ENCODE results near the gene CLIP1. TPM values are rescaled to one million over a fixed set of nuclear protein-coding genes. Genes with fewer than 3 reads are reported as not detected.

The CLIP1 gene
- total and polyA plus RNA-seq, 2 of the 13 experiments (the other 11 are each of a cell fraction or from before 2014, with no cell fraction given): 28.9 to 43.7 TPM

DNA sequence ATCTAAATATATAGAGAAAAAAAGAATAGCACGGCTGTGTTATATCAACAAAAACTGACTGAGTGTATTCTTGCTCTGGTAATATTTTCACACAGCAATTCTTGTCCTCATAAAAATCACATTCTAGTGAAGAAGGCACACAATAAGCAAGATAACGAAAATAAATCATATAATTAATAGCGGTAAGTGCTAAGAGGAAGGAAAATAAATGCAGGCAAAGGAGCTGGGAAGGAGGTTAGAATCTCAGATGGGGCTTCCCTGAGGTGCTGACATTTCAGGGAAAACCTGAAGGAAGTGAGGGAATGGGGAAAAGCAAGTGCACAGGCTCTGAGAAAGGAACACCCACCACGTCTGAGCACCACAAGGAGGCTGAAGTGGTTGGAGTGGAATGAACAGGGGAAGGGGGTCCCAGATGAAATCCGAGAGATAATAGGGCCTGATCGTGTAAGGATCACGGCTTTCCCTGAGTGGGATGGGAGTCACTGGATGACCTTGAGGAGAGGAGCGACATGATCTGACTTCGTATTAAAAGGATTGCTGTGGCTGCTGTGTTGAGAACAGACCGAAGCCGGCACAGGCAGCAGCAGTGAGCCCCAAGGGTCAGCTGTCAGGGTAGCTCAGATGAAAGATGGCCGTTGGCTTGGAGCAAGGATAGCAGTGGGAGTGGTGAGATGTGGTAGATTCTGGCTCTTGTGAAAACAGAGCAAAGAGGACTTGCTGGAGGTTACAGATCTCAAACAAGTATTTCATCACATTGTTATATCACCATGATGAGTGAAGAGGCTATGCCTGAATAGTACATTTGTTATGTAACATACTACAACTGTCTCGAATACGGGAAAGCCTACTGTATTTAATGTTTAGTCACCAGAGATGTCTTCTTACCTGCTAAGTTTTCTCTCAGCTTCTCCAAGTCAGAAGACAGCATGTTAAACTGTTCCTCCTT, 89.1 kb downstream of the CLIP1 start:
- no peak overlapping the region for H3K9ac ChIP-seq (ENCODE audit: insufficient read depth, low read depth, low read length)
- ATAC-seq: no peak
- TF ChIP-seq, protein P1, sequence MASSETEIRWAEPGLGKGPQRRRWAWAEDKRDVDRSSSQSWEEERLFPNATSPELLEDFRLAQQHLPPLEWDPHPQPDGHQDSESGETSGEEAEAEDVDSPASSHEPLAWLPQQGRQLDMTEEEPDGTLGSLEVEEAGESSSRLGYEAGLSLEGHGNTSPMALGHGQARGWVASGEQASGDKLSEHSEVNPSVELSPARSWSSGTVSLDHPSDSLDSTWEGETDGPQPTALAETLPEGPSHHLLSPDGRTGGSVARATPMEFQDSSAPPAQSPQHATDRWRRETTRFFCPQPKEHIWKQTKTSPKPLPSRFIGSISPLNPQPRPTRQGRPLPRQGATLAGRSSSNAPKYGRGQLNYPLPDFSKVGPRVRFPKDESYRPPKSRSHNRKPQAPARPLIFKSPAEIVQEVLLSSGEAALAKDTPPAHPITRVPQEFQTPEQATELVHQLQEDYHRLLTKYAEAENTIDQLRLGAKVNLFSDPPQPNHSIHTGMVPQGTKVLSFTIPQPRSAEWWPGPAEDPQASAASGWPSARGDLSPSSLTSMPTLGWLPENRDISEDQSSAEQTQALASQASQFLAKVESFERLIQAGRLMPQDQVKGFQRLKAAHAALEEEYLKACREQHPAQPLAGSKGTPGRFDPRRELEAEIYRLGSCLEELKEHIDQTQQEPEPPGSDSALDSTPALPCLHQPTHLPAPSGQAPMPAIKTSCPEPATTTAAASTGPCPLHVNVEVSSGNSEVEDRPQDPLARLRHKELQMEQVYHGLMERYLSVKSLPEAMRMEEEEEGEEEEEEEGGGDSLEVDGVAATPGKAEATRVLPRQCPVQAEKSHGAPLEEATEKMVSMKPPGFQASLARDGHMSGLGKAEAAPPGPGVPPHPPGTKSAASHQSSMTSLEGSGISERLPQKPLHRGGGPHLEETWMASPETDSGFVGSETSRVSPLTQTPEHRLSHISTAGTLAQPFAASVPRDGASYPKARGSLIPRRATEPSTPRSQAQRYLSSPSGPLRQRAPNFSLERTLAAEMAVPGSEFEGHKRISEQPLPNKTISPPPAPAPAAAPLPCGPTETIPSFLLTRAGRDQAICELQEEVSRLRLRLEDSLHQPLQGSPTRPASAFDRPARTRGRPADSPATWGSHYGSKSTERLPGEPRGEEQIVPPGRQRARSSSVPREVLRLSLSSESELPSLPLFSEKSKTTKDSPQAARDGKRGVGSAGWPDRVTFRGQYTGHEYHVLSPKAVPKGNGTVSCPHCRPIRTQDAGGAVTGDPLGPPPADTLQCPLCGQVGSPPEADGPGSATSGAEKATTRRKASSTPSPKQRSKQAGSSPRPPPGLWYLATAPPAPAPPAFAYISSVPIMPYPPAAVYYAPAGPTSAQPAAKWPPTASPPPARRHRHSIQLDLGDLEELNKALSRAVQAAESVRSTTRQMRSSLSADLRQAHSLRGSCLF (CRISPR knock-in tag; IDR thresholded peaks at IDR 0.05; ENCODE audit: borderline replicate concordance): no peak
- TF ChIP-seq ZNF747 (CRISPR knock-in tag; IDR thresholded peaks at IDR 0.05; ENCODE audit: borderline replicate concordance) (no peak), ESRRA (CRISPR knock-in tag; IDR thresholded peaks at IDR 0.05; ENCODE audit: low read depth) (no peak), CEBPB (IDR thresholded peaks at IDR 0.05; ENCODE audit: borderline replicate concordance, low read depth, low read length) (peak; percentile 51; the same call in 1 of the 2 replicates), ATF4 (CRISPR knock-in tag; IDR thresholded peaks at IDR 0.05) (peak in 1 of 2 experiments; percentile 34; a peak in 1 of 4 replicates), SALL1 (CRISPR knock-in tag; IDR thresholded peaks at IDR 0.05) (no peak), ZNF160 (CRISPR knock-in tag; IDR thresholded peaks at IDR 0.05) (no peak), MIXL1 (CRISPR knock-in tag; IDR thresholded peaks at IDR 0.05) (no peak), SYNCRIP (IDR thresholded peaks at IDR 0.05; ENCODE audit: insufficient read depth, low read depth, low read length) (no peak)
- H3K36me3 ChIP-seq (replicated peaks in 1 of 2; ENCODE audit: control insufficient read depth in 1 of 2, insufficient read depth in 2 of 2, low read length in 2 of 2): peaks cover 6 to 27% of the 10 kb centered on the region in 2 experiments
- no peaks in the 10 kb centered on the region for H4K20me1 ChIP-seq (ENCODE audit: insufficient read depth, low read length)
- no peak overlapping the region for H3K27ac ChIP-seq (ENCODE audit: extremely low read length, insufficient read depth, low read length)
- no peak overlapping the region for H3K4me3 ChIP-seq (replicated peaks in 1 of 3; ENCODE audit: insufficient read depth in 1 of 3, low read depth in 2 of 3, low read length in 3 of 3)
- H3K4me1 ChIP-seq (ENCODE audit: insufficient read depth, low read length): peaks cover 10% of the 10 kb centered on the region
- ChIA-PET POLR2A (no interaction called here), CTCF (ENCODE audit: low intra/inter-chr PET ratio, low total read pairs) (no interaction called here)
- no TSS peak for BruUV-seq (replicated peaks)
- H3K4me2 ChIP-seq (ENCODE audit: low read depth, low read length): no peak overlapping the region
- FAIRE-seq: no peak
- H3K27me3 ChIP-seq (ENCODE audit: control insufficient read depth in 1 of 2, insufficient read depth in 2 of 2, low read length in 2 of 2): no peaks in the 10 kb centered on the region
- H3K9me3 ChIP-seq (ENCODE audit: low read length): no peaks in the 10 kb centered on the region
- 93% methylated on average over 14 of the region's 14 CpGs for WGBS (ENCODE audit: low lambda C conversion rate)
- no peaks in the 10 kb centered on the region for H3K79me2 ChIP-seq (ENCODE audit: insufficient read depth, low read length)
- intact Hi-C loops (cut with micrococcal nuclease; ENCODE audit: unreplicated experiment) (no loop called here), in situ Hi-C loops (cut with HindIII; ENCODE audit: extremely low pct_ligation_motif_present, low pct_unique_long_range_greater_than_20kb) (no loop called here)
- no peak overlapping the region for H2AFZ ChIP-seq (ENCODE audit: low read length)
- DNase-seq (ENCODE audit: low spot score): no peak
